Vagina (tissue), 2 donors: ENCODE data around the gene LRRC10. TPM values are rescaled to one million over a fixed set of nuclear protein-coding genes. Genes with fewer than 3 reads are reported as not detected.

Experiments used
- DNase-seq, 2 donors: peaks; one replicate each; pipeline ENCODE4 v3.0.0-alpha.2; 2017; ENCODE audit errors: extremely low spot score in 2 of 2
- H3K27ac ChIP-seq: fragments of 200-600 bp; sonication (generic); one replicate; pipeline ENCODE4 v1.5.1; 2019
- H3K27me3 ChIP-seq: fragments of 200-600 bp; sonication (generic); one replicate; pipeline ENCODE4 v1.5.1; 2019
- H3K36me3 ChIP-seq, 2 donors: fragments of 200-600 bp; sonication (generic); one replicate each; pipeline ENCODE4 v1.5.1; 2017 to 2019
- H3K4me1 ChIP-seq: fragments of 200-600 bp; sonication (generic); one replicate; pipeline ENCODE4 v1.5.1; 2019
- H3K4me3 ChIP-seq, 2 donors: fragments of 200-600 bp; sonication (generic); 1 replicate in 1 of 2; 2 replicates in 1 of 2; pipeline ENCODE4 v1.5.1; 2016 to 2019
- H3K9me3 ChIP-seq: fragments of 200-600 bp; sonication (generic); one replicate; pipeline ENCODE4 v1.5.1; 2019
- CTCF ChIP-seq, 3 experiments: fragments of 450-650 bp in 2 of 3; fragments of 200-600 bp in 1 of 3; sonication (generic) in 1 of 3; IDR thresholded peaks; one replicate each; pipeline ENCODE4 v1.5.1; 2017 to 2019; ENCODE audit warnings: antibody characterized with exemption in 3 of 3, mild to moderate bottlenecking in 2 of 3, moderate library complexity in 2 of 3
- POLR2A ChIP-seq, 2 donors: fragments of 450-650 bp; IDR thresholded peaks; one replicate each; pipeline ENCODE4 v1.6.1; 2017; ENCODE audit warnings: antibody characterized with exemption in 2 of 2, mild to moderate bottlenecking in 2 of 2, moderate library complexity in 2 of 2
- POLR2AphosphoS5 ChIP-seq, 2 donors: sonication (generic); formaldehyde crosslinking; IDR thresholded peaks; one replicate each; pipeline ENCODE4 v1.9.0; 2017; ENCODE audit warnings: antibody characterized with exemption in 2 of 2, mild to moderate bottlenecking in 2 of 2, low read depth in 1 of 2; ENCODE audit not compliant: insufficient read depth in 1 of 2
- intact Hi-C: fragments of 100-400 bp; cut with DNase I; formaldehyde crosslinking; loops from one replicate; pipeline ENCODE4 v1.15.1; 2023
- total RNA-seq: library from RNA; depleted of rRNA; stranded (reverse); fragments of >200 nt; gene quantifications from one replicate; pipeline ENCODE4 v1.2.3, GENCODE V29; 2016

The LRRC10 gene
- total RNA-seq, 1 donor from 2014 or later, result not detected

- no peak overlapping the region for H3K4me3 ChIP-seq
- no peak for DNase-seq
- H3K4me1 ChIP-seq, result no peaks in the 10 kb centered on the region
- H3K36me3 ChIP-seq, result no peaks in the 10 kb centered on the region
- H3K9me3 ChIP-seq, result no peaks in the 10 kb centered on the region
- H3K27me3 ChIP-seq, result no peaks in the 10 kb centered on the region
- intact Hi-C loops, result no loop called here
- no peak overlapping the region for H3K27ac ChIP-seq
- TF ChIP-seq CTCF (IDR thresholded peaks at IDR 0.05), result no peak
- TF ChIP-seq POLR2AphosphoS5 (IDR thresholded peaks at IDR 0.05; ENCODE audit: insufficient read depth in 1 of 2, low read depth in 1 of 2), result no peak
- no peak for TF ChIP-seq POLR2A (IDR thresholded peaks at IDR 0.05)
Measured at GRCh38 chr12:69647178-69647577, 36.5 kb upstream of the LRRC10 start.

GRCh38 chr12:69645031-69645430 lies 34.3 kb upstream of the LRRC10 start:
- intact Hi-C loops, result no loop called here
- Histone ChIP-seq H3K27me3 (no peaks in the 10 kb centered on the region), H3K4me3 (no peak overlapping the region), H3K27ac (no peak overlapping the region), H3K4me1 (no peaks in the 10 kb centered on the region), H3K36me3 (no peaks in the 10 kb centered on the region), H3K9me3 (no peaks in the 10 kb centered on the region)
- no peak for DNase-seq
- no peak for TF ChIP-seq POLR2A (IDR thresholded peaks at IDR 0.05)
- no peak for TF ChIP-seq CTCF (IDR thresholded peaks at IDR 0.05)
- no peak for TF ChIP-seq POLR2AphosphoS5 (IDR thresholded peaks at IDR 0.05; ENCODE audit: insufficient read depth in 1 of 2, low read depth in 1 of 2)

- DNase-seq, result no peak
- intact Hi-C loops, result no loop called here
Measured at GRCh38 chr12:69644511-69644910, 33.8 kb upstream of the LRRC10 start.

GRCh38 chr12:69642531-69642930 lies 31.8 kb upstream of the LRRC10 start:
- DNase-seq, result no peak
- no peaks in the 10 kb centered on the region for H3K4me1 ChIP-seq
- intact Hi-C loops, result no loop called here
- TF ChIP-seq POLR2A (IDR thresholded peaks at IDR 0.05) (no peak), CTCF (IDR thresholded peaks at IDR 0.05) (no peak), POLR2AphosphoS5 (IDR thresholded peaks at IDR 0.05; ENCODE audit: insufficient read depth in 1 of 2, low read depth in 1 of 2) (no peak)
- H3K27ac ChIP-seq, result no peak overlapping the region
- no peaks in the 10 kb centered on the region for H3K9me3 ChIP-seq
- H3K4me3 ChIP-seq, result no peak overlapping the region
- no peaks in the 10 kb centered on the region for H3K27me3 ChIP-seq
- no peaks in the 10 kb centered on the region for H3K36me3 ChIP-seq

More at GRCh38 chr12:69644511-69644910, 33.8 kb upstream of the LRRC10 start:
- H3K4me1 ChIP-seq, result no peaks in the 10 kb centered on the region
- no peaks in the 10 kb centered on the region for H3K36me3 ChIP-seq
- no peaks in the 10 kb centered on the region for H3K9me3 ChIP-seq
- TF ChIP-seq CTCF (IDR thresholded peaks at IDR 0.05), result no peak
- TF ChIP-seq POLR2A (IDR thresholded peaks at IDR 0.05), result no peak
- TF ChIP-seq POLR2AphosphoS5 (IDR thresholded peaks at IDR 0.05; ENCODE audit: insufficient read depth in 1 of 2, low read depth in 1 of 2), result no peak
- no peak overlapping the region for H3K27ac ChIP-seq
- H3K27me3 ChIP-seq, result no peaks in the 10 kb centered on the region
- no peak overlapping the region for H3K4me3 ChIP-seq

- H3K27ac ChIP-seq, result no peak overlapping the region
- intact Hi-C loops, result no loop called here
- H3K4me1 ChIP-seq, result no peaks in the 10 kb centered on the region
- H3K9me3 ChIP-seq, result no peaks in the 10 kb centered on the region
- no peak overlapping the region for H3K4me3 ChIP-seq
- TF ChIP-seq POLR2A (IDR thresholded peaks at IDR 0.05) (no peak), CTCF (IDR thresholded peaks at IDR 0.05) (no peak), POLR2AphosphoS5 (IDR thresholded peaks at IDR 0.05; ENCODE audit: insufficient read depth in 1 of 2, low read depth in 1 of 2) (no peak)
- no peaks in the 10 kb centered on the region for H3K36me3 ChIP-seq
- DNase-seq, result no peak
- H3K27me3 ChIP-seq, result no peaks in the 10 kb centered on the region
Measured at GRCh38 chr12:69641546-69641945, 30.8 kb upstream of the LRRC10 start.
